Measurements from ENCODE around the gene OAS3. TPM values are rescaled to one million over a fixed set of nuclear protein-coding genes. Genes with fewer than 3 reads are reported as not detected.

OAS3 gene
- total RNA-seq, 1 experiment from 2014 or later: 25.5 TPM

DNA sequence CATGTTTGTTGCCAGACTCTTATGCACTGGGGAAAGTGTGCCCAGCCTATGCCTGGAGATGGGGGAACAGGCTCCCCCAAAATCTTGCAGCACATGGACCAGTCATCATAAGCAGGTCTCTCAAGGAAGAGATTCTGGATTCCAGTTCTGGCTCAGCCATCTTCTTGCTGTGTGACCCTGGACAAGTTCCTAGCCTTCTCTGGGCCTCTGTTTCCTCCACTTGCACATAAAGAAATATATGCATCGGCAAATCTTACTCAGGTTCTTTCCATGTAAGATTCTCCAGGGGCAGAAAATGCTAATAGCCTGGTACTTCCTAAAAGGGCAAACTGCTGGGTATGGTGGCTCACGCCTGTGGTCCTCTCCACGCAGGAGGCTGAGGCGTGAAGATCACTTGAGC, 7.2 kb downstream of the OAS3 start:
- no TSS peak for BruUV-seq (replicated peaks)
- H4K20me1 ChIP-seq (ENCODE audit: low read length): no peaks in the 10 kb centered on the region
- DNase-seq (no peak), ATAC-seq (no peak)
- no peaks in the 10 kb centered on the region for H3K4me1 ChIP-seq (ENCODE audit: insufficient read depth, low read length)
- H3K9me3 ChIP-seq (ENCODE audit: low read length): no peaks in the 10 kb centered on the region
- no peak overlapping the region for H2AFZ ChIP-seq (ENCODE audit: low read length)
- H3K36me3 ChIP-seq (ENCODE audit: low read depth, low read length): no peaks in the 10 kb centered on the region
- ChIA-PET POLR2A (ENCODE audit: unreplicated experiment) (no interaction called here), CTCF (no interaction called here)
- intact Hi-C loops (cut with micrococcal nuclease): no loop called here
- H3K9me2 ChIP-seq (replicated peaks; ENCODE audit: low read length): no peaks in the 10 kb centered on the region
- TF ChIP-seq, protein P1, sequence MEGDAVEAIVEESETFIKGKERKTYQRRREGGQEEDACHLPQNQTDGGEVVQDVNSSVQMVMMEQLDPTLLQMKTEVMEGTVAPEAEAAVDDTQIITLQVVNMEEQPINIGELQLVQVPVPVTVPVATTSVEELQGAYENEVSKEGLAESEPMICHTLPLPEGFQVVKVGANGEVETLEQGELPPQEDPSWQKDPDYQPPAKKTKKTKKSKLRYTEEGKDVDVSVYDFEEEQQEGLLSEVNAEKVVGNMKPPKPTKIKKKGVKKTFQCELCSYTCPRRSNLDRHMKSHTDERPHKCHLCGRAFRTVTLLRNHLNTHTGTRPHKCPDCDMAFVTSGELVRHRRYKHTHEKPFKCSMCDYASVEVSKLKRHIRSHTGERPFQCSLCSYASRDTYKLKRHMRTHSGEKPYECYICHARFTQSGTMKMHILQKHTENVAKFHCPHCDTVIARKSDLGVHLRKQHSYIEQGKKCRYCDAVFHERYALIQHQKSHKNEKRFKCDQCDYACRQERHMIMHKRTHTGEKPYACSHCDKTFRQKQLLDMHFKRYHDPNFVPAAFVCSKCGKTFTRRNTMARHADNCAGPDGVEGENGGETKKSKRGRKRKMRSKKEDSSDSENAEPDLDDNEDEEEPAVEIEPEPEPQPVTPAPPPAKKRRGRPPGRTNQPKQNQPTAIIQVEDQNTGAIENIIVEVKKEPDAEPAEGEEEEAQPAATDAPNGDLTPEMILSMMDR (conservative IDR thresholded peaks at IDR 0.05; ENCODE audit: low read depth, low read length): no peak
- no peak for TF ChIP-seq EZH2phosphoT487 (IDR thresholded peaks at IDR 0.05; ENCODE audit: borderline replicate concordance, low read length)
- TF ChIP-seq EZH2 (IDR thresholded peaks at IDR 0.05; ENCODE audit: low read length, unreplicated experiment): no peak
- no peak overlapping the region for H3K27ac ChIP-seq (ENCODE audit: low read length)
- no peak overlapping the region for H3K4me3 ChIP-seq (ENCODE audit: low read length)
- H3F3A ChIP-seq (ENCODE audit: low read length, unreplicated experiment): no peaks in the 10 kb centered on the region
- no peak overlapping the region for H3K4me2 ChIP-seq (ENCODE audit: low read length)
- no peaks in the 10 kb centered on the region for H3K27me3 ChIP-seq (ENCODE audit: low read length)
- no peak overlapping the region for H3K9ac ChIP-seq (ENCODE audit: low read length)
- no peaks in the 10 kb centered on the region for H3K79me2 ChIP-seq (ENCODE audit: low read length)

DNA sequence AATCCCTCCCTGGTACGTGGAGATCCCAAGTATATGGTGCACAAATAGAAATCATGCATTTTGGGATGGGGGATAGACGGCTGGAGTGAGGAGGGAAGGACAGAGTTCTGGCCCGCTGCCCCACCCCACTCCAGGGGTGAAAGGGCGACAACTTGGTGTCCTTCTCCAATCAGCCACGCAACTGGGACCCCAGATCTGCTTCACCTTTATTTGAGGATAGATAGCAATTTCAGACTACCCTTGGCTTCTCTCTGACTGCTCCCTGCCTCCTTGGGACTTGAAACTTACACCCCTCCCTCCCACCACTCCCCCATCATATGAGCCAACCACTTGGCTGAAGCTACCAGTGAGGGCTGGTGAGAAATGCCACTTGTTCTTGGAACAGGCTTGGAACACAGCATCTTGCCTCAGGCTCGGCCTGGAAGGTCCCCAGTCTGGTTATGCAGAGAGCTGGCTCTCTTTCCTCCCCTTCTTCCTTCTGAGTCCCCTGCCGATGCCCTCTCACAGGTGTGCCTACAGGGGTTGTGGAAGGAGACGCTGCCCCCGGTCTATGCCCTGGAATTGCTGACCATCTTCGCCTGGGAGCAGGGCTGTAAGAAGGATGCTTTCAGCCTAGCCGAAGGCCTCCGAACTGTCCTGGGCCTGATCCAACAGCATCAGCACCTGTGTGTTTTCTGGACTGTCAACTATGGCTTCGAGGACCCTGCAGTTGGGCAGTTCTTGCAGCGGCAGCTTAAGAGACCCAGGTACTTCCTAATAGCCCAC, 8.1 kb downstream of the OAS3 start:
- Histone ChIP-seq H3K9ac (ENCODE audit: low read length) (no peak overlapping the region), H3K4me3 (ENCODE audit: low read length) (no peak overlapping the region), H3K27me3 (ENCODE audit: low read length) (no peaks in the 10 kb centered on the region), H4K20me1 (ENCODE audit: low read length) (no peaks in the 10 kb centered on the region), H3K79me2 (ENCODE audit: low read length) (no peaks in the 10 kb centered on the region), H3K4me1 (ENCODE audit: insufficient read depth, low read length) (no peaks in the 10 kb centered on the region), H2AFZ (ENCODE audit: low read length) (no peak overlapping the region), H3F3A (ENCODE audit: low read length, unreplicated experiment) (no peaks in the 10 kb centered on the region), H3K9me2 (replicated peaks; ENCODE audit: low read length) (no peaks in the 10 kb centered on the region), H3K4me2 (ENCODE audit: low read length) (no peak overlapping the region), H3K36me3 (ENCODE audit: low read depth, low read length) (no peaks in the 10 kb centered on the region), H3K27ac (ENCODE audit: low read length) (no peak overlapping the region), H3K9me3 (ENCODE audit: low read length) (no peaks in the 10 kb centered on the region)
- intact Hi-C loops (cut with micrococcal nuclease): no loop called here
- no peak for TF ChIP-seq EZH2 (IDR thresholded peaks at IDR 0.05; ENCODE audit: low read length, unreplicated experiment)
- TF ChIP-seq, protein P1 (conservative IDR thresholded peaks at IDR 0.05; ENCODE audit: low read depth, low read length): no peak
- no peak for TF ChIP-seq EZH2phosphoT487 (IDR thresholded peaks at IDR 0.05; ENCODE audit: borderline replicate concordance, low read length)
- ChIA-PET POLR2A (ENCODE audit: unreplicated experiment) (no interaction called here), CTCF (no interaction called here)
- DNase-seq (no peak), ATAC-seq (no peak)
- no TSS peak for BruUV-seq (replicated peaks)

DNA sequence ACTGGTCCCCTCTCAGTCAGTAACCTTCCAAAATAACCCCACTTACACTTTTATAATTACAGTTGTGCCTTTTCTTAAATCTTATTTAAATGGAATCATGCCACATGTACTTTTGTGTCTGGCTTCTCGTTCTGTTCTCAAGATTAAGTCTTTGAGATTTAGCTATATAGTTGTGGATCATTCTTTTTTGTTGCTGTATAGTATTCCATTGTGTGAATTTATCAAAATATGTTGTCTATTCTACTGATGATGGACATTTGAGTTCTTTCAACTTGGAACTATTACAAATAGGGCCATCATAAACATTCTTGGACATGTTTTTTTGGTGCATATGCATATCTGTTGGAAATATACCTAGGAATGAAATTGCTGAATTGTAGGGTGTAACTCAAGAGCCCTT, 9.0 kb downstream of the OAS3 start:
- DNase-seq (no peak), ATAC-seq (no peak)
- H3K27ac ChIP-seq (ENCODE audit: low read length): no peak overlapping the region
- CTCF ChIA-PET: no interaction called here
- TF ChIP-seq EZH2 (IDR thresholded peaks at IDR 0.05; ENCODE audit: low read length, unreplicated experiment): no peak
- no peak for TF ChIP-seq EZH2phosphoT487 (IDR thresholded peaks at IDR 0.05; ENCODE audit: borderline replicate concordance, low read length)
- TF ChIP-seq, protein P1 (conservative IDR thresholded peaks at IDR 0.05; ENCODE audit: low read depth, low read length): no peak
- H3K4me1 ChIP-seq (ENCODE audit: insufficient read depth, low read length): no peaks in the 10 kb centered on the region
- no peaks in the 10 kb centered on the region for H3K9me3 ChIP-seq (ENCODE audit: low read length)
- POLR2A ChIA-PET (ENCODE audit: unreplicated experiment): no interaction called here
- no peak overlapping the region for H3K4me3 ChIP-seq (ENCODE audit: low read length)
- no peaks in the 10 kb centered on the region for H3K79me2 ChIP-seq (ENCODE audit: low read length)
- H3K4me2 ChIP-seq (ENCODE audit: low read length): no peak overlapping the region
- intact Hi-C loops (cut with micrococcal nuclease): no loop called here
- H3K9me2 ChIP-seq (replicated peaks; ENCODE audit: low read length): no peaks in the 10 kb centered on the region
- H3K36me3 ChIP-seq (ENCODE audit: low read depth, low read length): no peaks in the 10 kb centered on the region
- no peaks in the 10 kb centered on the region for H3F3A ChIP-seq (ENCODE audit: low read length, unreplicated experiment)
- no peak overlapping the region for H3K9ac ChIP-seq (ENCODE audit: low read length)
- H2AFZ ChIP-seq (ENCODE audit: low read length): no peak overlapping the region
- H4K20me1 ChIP-seq (ENCODE audit: low read length): no peaks in the 10 kb centered on the region
- BruUV-seq (replicated peaks): no TSS peak
- no peaks in the 10 kb centered on the region for H3K27me3 ChIP-seq (ENCODE audit: low read length)
